Kidney glomerular epithelial cell (primary cell): ENCODE data around the gene FAHD1.
"Not testable (repeated sequence)": the region's sequence is repeated elsewhere in the genome, so short reads cannot be mapped to it uniquely, and the experiment has no call there.

Source experiments
- DNase-seq: peaks from one replicate; lab custom pipeline; 2025; lab: John Stamatoyannopoulos, UW

Gene FAHD1

DNA sequence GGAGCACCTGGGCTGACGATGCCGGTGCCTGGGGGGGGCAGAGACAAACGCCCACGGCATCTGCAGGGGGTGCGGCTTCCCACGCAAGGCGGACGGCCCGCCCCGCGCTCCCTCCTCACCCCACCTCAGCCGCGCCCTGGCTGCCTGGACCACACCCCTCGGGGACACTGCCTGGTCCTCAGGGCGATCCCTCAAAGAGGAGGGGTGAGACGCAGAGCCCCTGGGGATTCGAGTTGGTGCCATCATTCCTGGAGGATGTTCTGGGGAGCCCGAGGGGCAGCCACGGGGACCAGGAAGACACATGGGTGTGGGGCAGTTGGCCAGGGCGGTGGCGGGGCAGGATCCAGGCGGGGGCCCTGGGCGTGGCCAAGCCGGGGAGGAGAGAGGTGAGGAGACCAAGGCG lies 37.4 kb upstream of the FAHD1 start:
- DNase-seq = no peak

DNA sequence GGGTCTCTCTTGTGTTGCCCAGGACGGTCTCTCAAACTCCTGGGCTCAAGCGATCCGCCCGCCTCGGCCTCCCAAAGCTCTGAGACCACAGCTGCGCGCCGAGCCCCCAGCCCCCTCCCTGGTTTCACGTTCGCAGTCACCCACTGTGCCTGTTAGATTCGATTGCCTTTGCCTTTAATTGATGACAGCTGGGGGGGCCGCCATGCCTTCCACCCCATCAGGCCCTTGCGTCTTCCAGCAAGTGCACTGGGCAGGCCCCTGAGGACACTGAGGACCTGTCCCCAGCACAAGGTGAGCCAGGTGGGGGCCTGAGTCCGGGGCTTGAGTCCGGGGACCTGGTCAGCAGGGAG lies 36.8 kb upstream of the FAHD1 start:
- no peak for DNase-seq

DNA sequence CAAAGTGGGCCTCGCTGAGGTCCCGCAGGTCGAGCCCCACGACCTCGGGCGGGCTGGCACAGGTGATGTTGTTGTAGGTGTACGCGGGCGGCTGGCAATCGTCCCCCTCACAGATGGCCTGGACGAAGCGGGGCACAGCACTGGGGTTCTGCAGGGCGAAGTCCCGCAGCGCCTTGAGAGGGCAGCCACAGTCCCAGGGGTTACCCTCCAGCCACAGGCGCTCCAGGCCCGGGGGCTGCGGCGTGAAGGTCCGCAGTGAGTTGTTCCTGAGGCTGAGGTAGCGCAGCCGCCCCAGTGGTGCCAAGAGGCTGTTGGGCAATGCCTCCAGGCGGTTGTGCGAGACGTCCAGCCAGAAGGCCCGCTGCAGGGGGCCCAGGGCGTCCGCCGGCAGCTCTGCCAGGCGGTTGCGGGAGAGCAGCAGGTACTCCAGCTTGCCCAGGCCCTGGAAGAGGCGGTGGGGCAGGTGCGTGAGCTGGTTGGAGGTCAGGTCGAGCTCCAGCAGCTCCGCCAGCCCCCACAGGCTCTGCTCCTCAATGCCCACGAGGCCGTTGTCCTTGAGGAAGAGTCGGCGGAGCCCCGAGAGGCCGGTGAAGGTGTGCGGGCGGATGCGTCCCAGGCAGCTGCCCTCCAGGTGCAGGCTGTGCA lies 36.3 kb upstream of the FAHD1 start:
- no peak for DNase-seq

DNA sequence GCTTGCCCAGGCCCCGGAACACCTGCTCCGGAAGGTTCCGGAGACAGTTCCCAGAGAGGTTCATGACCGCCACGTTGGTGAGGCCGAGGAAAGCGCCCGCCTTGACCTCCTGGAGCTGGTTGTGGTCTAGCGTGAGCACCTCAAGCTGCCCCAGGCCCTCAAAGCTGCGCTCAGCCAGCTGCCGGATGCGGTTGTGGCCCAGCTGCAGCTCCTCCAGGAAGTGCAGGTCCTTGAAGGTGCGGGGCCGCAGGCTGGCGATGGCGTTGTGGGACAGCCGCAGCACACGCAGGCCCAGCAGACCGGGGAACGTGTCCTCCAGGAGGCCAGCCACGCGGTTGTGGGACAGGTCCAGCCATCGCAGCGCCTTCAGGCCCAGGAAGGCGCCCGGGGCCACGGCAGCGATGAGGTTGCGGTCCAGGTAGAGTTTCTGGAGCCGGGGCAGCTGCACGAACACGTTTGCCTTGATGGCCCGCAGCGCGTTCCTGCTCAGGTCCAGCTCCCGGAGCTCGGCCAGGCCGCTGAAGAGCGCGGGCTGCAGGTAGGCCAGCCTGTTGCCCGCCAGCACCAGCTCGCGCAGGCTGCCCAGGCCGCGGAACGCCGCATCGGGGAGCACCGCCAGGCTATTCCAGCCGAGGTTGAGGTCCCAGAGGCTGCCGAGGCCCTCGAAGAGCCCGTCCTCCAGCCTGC lies 35.6 kb upstream of the FAHD1 start:
- no peak for DNase-seq

DNA sequence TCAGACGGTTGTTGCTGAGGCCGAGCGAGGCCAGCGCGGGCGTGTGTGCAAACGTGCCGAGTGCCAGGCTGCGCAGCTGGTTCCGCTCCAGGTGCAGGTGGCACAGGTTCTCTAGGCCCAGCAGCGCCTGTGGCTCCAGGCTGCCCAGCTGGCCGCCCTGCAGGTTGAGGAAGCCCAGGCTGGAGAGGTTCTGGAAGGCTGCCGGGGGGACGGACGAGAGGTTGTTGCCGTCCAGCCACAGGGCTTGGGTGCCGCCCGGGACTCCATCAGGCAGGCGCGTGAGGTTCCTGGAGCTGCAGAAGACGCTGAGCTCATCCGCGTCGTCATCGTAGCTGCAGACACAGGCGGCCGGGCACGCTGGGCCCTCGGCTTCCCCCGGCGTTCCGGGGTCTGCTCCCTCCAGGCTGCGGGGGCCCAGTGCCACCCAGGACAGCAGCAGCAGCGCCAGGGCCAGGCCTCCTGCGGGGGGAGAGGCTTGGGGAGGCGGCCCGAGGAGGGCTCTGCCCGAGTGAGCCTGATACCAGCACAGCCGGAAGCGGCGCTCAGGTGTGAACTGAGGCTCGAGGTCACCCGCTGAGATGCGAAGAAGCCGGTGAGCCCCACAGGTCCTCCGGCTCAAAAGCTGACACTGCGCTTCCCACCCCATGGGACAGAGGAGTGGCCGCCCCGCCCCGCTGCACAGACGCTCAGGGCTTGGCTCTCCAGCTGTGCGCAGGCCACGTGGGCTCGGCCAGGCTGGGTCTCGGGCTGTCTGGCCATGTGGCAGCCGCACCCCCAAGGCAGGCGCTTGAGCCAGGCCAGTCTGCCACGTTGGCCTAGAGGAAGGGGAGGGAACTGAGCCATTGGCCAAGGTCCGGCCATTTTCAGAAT lies 34.8 kb upstream of the FAHD1 start:
- no peak for DNase-seq

DNA sequence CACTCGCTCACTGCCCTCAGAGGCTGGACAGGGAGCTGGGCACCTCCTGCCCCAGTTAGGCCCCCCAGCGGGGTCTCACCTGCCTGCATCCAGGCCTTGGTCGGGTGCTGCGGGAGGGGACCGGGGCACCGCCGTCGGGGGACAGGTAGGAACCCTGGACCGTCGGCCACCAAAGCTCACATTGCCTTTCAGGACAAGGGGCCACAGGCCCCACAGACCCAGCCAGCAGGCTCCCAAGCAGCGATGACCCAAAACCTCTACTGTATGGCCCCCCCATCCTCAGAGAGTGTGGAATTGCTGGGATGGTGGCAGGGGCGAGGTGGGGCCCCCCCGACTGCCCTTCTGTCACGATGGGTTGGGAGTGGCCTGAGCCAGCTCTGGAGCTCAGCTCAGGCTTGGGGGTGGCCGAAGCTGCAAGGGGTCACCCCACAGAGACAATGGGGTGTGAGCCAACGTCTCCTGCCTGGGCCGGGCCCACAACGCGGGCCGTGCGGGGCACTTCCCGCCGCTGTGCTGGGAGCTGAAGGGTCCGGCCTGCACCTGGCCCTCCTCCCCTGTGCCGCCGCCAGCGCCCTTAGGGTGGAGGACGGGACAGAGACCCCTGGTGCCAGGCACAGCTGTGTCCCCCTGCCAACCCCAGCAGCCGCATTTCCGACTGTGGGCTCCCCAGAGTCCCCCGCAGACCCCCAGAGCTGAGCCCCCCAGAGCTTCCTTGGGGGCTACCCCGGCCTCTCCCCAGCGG lies 34.0 kb upstream of the FAHD1 start:
- no peak for DNase-seq

DNA sequence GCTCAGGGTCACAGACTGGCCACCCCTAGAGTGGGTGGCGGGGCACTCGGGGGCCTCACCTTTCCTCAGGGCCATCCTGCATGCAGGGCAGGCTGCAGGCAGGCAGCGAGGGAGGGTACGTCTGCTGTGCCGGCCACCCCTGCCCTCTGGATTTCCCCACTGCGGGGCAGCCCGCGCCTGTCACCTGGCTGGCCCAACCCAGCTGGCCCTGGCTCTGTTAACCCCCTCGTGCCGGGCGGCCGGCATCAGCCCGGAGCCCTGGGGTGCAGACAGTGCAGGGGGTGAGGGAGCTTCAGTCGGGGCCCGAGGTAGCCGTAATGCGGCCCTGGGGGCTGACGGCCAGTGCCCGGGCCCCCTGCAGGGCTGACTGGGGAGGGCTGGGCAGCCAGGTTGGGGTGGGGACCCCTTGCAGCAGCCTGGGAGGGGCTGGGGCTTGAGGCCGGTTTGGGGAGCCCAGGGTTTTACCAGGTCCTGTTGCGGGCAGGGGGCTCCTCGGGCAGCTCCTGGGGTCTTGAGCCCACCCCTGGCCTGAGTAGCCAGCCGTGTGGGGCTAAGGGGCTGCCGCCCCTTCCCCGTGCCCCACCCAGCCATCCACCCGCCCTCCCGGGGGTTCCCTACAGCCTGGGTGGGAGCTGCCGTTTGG lies 33.3 kb upstream of the FAHD1 start, which contains the start of gene IGFALS:
TSS of gene IGFALS (minus strand) at position 128 of the 643 bp plus-strand sequence. CDS start at position 75, 53 bp downstream.
- DNase-seq = no peak

DNA sequence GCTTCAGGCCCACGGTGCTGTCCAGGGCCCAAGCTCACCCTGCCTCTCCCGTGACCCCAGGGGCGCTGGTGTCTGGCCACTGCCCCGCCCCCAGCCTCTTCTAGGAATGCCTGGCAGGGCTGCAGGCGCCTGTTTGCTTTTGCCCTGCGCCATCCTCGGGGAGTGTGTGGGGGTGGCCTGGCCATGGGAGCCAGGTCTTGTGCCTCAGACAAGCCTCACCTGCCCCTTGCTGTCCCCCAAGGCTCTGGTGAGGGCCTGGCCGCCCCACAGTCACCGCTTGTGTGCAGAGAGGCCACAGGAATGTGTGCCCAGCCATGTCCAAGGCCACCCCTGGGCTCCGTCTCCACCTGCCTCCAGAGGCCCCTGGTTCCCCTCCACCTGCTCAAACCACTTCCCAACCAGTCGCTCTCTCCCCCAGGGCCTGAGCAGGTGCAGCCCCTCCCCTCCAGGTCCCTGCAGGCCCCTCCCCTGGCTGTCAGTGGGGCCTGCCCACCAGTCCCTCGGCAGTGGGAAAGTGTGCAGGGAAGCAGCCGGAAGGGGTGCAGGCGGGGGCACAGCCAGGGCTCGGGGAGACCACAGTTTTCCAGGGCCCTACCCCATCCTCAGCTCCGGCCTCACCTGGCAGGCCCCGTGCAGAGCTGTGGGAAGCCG lies 32.7 kb upstream of the FAHD1 start:
- DNase-seq = no peak

DNA sequence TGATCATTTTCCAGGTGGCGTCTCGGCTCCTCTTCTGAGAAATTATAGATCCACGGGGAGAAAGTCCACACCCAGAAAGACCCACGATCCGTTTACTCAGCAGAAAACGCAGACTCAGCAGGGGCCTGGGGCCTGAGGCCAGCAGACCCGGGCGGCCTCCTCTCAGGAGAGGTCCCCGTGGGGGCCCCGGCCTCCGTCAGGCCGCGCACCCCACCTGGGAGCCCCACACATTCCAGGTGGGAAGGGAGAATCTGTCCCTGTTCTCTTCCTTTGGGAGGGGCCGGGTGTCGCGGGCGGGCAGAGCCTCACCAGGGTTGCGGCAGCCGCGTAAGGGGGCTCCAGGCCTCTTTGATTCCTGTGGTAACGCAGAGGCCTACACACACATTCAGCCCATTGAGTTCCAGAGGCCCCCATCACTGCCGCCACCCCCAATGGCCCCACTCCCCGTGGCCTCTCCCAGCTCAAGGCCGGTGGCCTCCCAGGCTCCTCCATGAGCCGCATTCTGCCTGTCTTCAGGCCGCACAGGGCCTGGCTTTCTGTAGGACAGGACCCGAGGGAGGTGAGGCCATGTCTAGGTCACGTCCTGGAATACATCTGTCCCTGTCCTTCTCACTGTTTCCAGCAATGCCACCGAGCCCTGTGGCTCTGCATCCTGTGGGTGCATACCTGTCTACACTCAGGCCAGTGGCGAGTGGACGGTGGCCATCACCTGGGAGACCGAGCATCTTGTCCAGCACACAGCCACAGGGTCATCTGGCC lies 31.9 kb upstream of the FAHD1 start:
- DNase-seq = no peak

DNA sequence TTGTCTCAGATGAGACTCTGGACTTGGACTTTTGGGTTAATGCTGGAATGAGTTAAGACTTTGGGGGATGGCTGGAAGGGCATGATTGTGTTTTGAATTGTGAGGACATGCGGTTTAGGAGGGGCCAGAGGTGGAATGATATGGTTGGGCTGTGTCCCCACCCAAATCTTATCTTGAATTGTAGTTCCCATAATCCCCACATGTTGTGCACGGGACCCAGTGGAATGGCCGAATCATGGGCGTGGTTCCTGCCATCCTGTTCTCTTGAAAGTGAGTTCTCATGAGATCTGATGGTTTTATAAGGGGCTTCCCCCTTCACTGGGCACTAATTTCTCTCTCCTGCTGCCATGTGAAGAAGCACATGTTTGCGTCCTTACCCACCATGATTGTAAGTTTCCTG lies 27.7 kb upstream of the FAHD1 start:
- DNase-seq = not testable (repeated sequence)

DNA sequence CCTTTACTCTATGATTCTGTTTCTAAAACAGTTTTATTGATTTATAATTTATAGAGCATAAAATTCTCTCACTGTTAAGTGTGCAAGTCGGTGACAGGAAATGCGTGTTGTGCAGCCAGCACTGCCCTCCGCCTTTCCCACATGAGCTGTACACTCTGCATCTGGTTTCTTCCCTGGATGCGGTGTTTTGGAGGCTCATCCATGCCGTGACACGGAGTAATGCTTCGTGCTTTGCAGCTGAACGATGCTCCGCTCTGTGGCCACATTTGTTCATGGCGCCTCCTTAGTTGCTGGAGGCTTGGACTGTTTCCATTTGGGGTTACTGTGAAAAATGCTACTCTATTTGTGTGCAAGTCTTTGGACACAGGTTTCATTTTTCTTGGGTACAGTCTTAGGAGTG lies 26.3 kb upstream of the FAHD1 start:
- DNase-seq = no peak

DNA sequence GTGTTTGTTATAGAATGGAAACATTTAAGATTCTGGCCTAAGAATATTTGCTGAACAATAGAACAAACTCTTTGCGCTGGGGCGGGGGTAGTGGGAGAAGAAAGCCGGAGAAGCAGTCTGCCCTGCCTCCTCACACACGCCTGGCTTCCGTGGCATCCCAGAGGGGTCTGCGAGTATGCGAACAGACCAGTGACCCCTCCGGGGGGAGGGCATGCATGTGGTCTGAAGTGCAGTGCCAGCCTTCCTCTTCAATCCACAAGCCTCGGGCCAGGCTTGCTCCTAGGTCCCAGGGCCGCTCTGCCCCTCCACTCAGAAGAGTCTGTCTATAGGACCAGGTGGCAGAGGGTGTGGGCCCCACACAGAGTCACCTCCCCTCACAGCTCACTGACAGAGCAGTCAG lies 19.4 kb upstream of the FAHD1 start:
- DNase-seq = no peak

DNA sequence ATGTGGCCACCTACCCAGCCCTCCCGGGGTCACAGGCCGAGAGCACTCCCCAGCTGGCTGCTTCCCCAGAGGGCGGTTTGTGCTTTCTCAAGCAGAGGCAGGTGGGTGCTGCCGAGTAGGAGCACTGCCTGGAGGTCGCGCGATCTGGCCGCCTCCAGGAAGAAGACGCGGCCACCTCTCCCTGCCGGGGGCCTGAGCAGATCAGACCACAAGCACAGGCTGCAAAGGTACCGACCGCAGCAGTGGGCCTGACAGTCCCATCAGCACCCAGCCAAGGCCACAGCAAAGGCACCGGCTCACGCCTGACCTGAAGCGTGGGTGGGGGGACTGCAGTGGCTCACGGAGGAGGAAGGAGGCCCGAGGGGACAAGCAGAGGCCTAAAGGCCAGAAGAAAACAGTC lies 18.3 kb upstream of the FAHD1 start:
- DNase-seq = no peak

DNA sequence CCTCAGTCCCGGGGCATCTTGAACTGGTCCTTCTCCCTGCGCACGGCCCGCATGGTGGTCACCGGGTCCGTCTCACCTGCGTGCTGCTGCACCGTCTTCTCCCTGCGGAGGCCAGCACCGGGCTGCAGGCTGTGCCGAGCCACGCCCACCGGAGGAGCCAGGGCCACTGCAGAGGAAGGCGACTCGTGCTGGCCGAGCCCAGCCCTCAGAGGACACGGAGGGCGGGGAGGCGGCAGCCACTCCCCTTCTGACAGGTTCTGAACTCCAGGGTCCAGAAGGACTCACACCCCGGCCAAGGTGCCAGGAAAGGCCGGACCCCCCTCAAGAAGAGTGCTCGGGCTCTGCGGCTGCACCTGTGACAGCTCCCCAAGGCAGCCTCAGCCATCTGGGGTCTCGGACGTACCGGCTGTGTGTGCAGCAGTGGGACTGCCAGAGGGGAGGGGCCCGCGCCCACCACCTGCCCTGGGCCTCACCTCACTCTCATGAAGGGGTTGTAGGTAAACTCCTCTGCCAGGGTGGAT lies 17.7 kb upstream of the FAHD1 start:
- DNase-seq = no peak

DNA sequence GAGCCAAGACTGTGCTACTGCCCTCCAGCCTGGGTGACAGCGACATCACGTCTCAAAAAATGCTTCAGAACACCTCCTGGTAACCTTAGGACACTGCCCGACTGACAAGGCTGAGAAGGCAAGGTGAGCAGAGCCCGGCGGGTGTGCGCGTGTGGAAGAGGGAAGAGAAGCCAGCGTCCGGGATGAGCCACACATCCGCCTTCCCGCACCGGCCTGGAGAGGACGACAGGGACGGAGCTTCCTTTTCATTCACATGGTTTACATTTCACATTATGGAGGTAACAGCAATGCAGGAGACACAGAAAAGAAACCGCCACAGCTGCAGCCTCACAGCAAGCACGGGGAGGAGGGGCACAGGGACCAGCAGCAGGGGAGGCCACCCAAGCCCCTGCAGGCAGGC lies 16.9 kb upstream of the FAHD1 start:
- no peak for DNase-seq

DNA sequence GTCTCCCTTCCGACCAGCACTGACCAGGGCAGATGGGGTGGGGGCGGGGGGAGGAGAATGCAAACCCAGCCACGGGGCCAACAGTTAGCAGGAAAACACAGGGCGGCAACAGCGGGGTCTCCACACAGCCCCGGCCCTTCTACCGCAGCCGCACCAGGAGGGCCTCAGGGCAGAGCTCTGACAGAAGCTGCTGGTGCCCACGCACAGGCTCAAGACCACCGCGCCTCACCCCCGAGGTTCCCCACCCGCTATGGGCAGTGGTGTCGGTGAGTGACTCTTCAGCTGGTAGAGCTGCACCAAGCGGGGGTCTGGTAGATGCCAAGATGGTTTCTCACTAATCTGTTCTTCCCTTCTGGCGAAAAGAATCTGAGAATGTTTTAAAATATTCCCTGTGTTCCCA lies 16.5 kb upstream of the FAHD1 start:
- no peak for DNase-seq

DNA sequence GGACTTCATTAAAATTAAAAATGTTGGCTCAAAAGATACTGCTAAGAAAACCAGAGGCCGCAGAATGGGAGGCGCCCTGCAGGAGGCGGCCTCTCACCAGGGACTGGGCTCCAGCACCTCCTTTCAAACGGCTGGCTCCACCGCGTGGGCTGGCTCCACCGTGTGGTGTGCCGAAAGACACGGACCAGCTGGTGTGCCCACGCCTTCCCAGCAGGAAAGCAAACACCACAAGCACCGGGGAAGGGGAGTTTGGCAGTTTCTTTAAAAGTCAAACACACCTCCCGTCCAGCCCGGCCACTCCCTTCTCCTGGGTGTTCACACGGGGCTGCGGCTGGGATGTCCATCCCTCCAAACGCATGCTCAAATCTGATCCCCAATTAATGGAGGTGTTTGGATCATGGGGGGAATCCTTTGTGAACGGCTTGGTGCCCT lies 14.3 kb upstream of the FAHD1 start:
- peak; percentile 32 for DNase-seq

DNA sequence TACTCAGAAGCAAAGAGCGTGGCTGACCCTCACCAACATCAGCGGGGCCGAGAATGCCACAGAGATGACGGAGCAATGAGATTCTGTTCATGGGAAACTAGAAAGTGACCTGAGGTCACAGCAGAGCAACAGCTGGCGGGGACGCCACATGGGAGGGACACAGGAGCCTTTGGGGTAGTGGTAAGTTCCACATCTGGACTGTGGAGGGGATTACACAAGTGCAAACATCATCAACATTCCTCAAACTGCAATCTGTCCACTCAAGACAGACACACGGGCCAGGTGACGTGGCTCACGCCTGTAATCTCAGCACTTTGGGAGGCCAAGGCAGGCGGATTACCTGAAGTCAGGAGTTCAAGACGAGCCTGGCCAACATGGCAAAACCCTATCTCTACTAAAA lies 11.5 kb upstream of the FAHD1 start:
- DNase-seq = no peak

DNA sequence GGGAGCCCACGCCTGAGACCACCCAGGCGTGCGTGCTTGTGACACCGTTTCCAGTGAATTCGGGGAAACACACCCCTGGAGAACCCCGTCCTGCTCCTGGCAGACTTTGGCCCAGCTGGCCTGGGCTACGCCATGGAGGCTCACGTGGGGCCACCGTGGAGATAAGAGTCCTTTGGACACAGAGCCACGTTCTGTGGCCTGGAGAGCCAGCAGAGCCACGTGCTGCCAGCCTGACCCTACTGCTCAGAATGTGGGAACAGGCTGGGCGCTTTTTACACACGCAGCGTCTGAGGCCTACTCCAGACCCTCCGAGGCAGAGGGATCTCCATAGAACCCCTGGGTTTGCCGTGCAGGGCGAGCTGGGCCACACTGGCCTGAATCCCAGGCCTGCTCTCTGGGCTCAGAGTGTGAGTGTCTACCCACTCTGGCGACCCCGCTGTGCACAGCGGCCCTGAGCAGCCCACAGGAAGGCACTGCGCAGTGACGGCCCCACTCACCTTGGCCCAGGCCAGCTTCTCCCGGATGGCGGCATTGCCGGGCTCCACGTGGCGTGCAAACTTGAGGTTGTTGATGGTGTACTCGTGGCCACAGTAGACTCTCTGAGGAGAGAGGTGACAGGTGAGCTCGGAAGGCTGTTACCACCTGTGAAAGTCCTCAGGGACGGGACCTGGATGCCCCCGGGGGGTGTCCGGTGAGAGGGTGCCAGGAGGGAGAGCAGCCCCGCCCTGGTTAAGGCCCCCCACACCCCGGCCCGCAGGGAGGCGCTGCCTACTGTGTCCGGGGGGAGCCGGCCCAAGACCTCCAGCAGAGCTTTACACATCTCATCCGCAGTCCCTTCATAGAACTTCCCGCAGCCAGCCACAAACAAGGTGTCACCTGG lies 10.4 kb upstream of the FAHD1 start:
- no peak for DNase-seq
